GM12873 (cell line): Measurements from ENCODE around the gene C10orf90.

ENCODE experiments used
- CTCF ChIP-seq: IDR thresholded peaks from 2 replicates; pipeline ENCODE4 v1.5.1; 2012; ENCODE audit warnings: low read depth, mild to moderate bottlenecking, moderate library complexity, low read length, control low read depth; ENCODE audit not compliant: insufficient read depth; ENCODE audit errors: missing control alignments

C10orf90 gene

DNA sequence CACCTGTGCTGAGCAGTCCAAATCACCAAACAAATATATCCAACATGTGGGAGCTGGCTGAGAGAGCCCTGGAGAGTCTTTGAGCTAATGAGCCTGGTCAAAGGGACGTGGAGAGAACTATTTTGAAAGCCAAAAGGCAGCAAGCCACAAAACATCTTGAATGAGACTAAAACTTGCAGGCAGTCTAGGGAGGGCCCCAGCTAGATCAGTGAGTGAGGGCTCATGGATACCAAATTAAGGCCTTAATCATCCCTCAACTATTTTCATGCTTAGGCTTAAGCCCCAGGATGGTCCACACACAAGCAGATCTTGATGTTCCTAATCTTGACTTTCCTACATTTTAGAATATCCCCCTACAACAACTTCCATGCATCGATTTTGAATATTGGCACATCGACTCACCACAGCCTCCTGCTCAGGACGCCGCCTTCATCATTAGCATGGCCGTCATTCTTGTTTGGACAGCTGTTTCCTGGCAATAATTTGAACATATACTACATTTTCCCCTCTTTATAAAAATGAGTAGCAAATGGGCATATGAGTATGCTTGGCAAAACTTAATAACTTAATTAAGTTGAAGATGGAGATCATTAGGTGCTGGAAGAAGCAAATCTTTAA lies 195.3 kb downstream of the C10orf90 start:
- no peak for TF ChIP-seq CTCF

DNA sequence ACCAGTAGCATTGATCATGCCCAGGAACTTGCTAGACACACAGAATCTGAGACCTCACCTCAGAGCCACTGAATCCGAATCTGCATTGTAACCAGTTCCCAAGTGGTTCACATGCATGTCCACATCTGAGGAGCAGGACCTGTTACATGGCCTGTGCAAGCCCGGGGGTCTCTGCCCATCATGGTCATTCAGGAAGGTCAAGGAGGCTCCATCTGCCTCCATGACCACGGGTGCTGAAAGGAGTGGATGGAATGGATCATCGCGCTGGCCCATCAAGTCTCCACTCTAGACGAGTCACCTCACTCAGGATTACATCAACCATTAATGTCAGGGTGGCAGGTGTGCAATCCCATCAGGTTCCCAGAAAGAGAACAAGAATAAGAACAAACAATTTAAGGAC lies 196.5 kb downstream of the C10orf90 start:
- no peak for TF ChIP-seq CTCF

DNA sequence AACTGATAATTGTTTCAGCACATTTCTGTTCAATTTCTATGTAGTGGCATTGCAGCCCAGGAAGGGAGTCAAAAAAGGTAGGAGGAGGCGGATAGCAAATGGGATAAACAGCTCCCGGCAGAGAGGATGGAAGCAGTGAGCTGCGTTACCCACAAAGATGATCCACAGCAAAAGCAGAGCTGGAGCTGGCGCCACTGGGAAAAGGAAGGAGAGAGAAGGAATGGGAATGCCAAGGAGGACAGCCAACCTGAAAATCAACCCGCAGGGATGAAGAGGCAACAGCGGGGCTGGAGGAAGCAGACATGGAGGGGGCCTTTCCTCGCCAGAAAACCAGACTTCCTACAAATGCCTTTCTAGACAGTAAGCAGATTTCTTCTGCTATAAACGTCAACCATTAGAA lies 199.5 kb downstream of the C10orf90 start:
- no peak for TF ChIP-seq CTCF

- TF ChIP-seq CTCF, result no peak
Observed at GRCh38 chr10:126469692-126470091, 200.8 kb downstream of the C10orf90 start.

DNA sequence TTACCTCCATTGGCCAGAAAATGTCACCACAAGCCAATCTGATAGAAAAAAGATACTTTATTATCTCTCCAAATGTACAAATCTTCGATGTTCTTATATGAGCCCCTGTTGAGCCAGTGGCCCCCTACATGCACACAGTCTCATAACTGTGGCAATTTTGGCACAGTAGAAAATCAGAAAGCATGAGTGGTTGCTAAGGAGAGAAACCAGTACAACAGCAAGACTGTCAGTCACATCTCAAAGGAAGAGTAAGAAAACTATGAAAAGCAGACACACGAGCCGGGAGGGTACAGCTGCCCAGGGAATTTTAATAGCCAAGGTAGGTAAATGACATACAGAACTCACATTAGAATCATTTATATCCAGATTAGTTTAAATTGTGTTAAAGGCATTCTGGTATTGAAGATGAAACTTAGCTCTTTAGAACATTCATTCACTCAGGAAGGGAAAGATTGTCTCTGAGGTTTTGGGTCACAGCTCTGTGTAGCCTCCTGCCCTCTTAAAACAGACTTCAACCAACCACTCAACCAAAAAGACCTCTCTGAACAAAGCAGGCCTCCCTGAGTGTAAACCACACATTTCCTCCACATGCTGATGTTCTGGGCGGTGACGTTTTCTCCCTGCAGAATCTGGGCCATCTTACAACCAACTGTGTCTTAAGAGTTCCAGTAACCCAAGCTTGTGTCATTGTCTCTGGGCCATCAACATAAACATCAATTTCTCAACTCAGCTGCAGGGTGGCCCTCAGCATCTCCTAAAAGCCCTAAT lies 201.4 kb downstream of the C10orf90 start:
- no peak for TF ChIP-seq CTCF

DNA sequence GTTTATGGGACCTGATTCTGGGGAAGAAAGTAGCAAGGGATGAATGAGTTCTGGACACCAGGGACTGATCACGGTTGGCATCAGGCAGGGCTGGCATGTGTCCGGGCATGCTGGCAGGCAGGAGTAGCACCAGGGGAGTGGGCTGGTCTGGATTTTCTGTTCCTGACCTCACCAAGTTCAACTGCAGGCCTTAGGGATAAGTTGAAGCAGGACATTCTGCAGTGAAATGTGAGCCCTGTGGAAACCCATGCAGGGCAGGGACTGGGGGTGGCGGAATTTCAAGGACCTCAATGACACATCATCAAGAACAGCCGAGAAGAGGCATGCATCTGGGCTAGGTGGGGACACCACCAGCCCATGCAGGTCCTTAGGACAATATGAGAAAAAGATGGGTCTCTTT lies 202.0 kb downstream of the C10orf90 start:
- no peak for TF ChIP-seq CTCF

- no peak for TF ChIP-seq CTCF
Observed at GRCh38 chr10:126465771-126466170, 204.7 kb downstream of the C10orf90 start.
